Measurements from ENCODE around the gene UNC119B. TPM values are rescaled to one million over a fixed set of nuclear protein-coding genes. Genes with fewer than 3 reads are reported as not detected.

Gene UNC119B
- total RNA-seq, 1 donor from 2014 or later = 24.3 TPM

- H3K27ac ChIP-seq (ENCODE audit: low read depth, low read length) = no peak overlapping the region
- no peak overlapping the region for H3K9ac ChIP-seq (ENCODE audit: low read length)
- peaks cover 25% of the 10 kb centered on the region for H3K27me3 Mint-ChIP-seq (ENCODE audit: low read depth, unreplicated experiment)
- H3K4me1 ChIP-seq (ENCODE audit: insufficient read depth, low read length) = no peaks in the 10 kb centered on the region
- H3K9me3 Mint-ChIP-seq (ENCODE audit: unreplicated experiment) = peaks cover 2% of the 10 kb centered on the region
- FAIRE-seq (no peak), DNase-seq (ENCODE audit: low read depth) (no peak)
- no peaks in the 10 kb centered on the region for H3K4me1 Mint-ChIP-seq (ENCODE audit: low read depth, unreplicated experiment)
- H3K4me3 Mint-ChIP-seq (ENCODE audit: unreplicated experiment) = no peak overlapping the region
- H2AFZ ChIP-seq (ENCODE audit: low read depth, low read length) = no peak overlapping the region
- H3K79me2 ChIP-seq (ENCODE audit: insufficient read depth, low read length) = no peaks in the 10 kb centered on the region
- no peak overlapping the region for H3K4me3 ChIP-seq (ENCODE audit: insufficient read depth, low read depth, low read length)
- H3K9me3 ChIP-seq (ENCODE audit: insufficient read depth, low read depth, low read length) = no peaks in the 10 kb centered on the region
- H3K27ac Mint-ChIP-seq (ENCODE audit: unreplicated experiment) = no peak overlapping the region
- no peaks in the 10 kb centered on the region for H3K36me3 ChIP-seq (ENCODE audit: insufficient read depth, low read length)
- no peak for TF ChIP-seq EZH2 (IDR thresholded peaks at IDR 0.05; ENCODE audit: insufficient read depth, low read length)
- no peaks in the 10 kb centered on the region for H4K20me1 ChIP-seq (ENCODE audit: insufficient read depth, low read length)
- no peak overlapping the region for H3K4me2 ChIP-seq (ENCODE audit: low read length)
- H3K36me3 Mint-ChIP-seq (ENCODE audit: low read depth, unreplicated experiment) = no peaks in the 10 kb centered on the region
- H3K27me3 ChIP-seq (ENCODE audit: insufficient read depth, low read length) = no peaks in the 10 kb centered on the region
Observed at GRCh38 chr12:120663741-120664140, 46.5 kb upstream of the UNC119B start.

GRCh38 chr12:120666571-120667390 is 43.5 kb upstream of the UNC119B start:
- H3K4me3 ChIP-seq (ENCODE audit: insufficient read depth, low read depth, low read length) = no peak overlapping the region
- no peaks in the 10 kb centered on the region for H3K9me3 Mint-ChIP-seq (ENCODE audit: unreplicated experiment)
- no peak for FAIRE-seq
- no peak overlapping the region for H3K27ac Mint-ChIP-seq (ENCODE audit: unreplicated experiment)
- no peaks in the 10 kb centered on the region for H3K27me3 ChIP-seq (ENCODE audit: insufficient read depth, low read length)
- H3K4me1 ChIP-seq (ENCODE audit: insufficient read depth, low read length) = peaks cover 3% of the 10 kb centered on the region
- no peak overlapping the region for H3K27ac ChIP-seq (ENCODE audit: low read depth, low read length)
- no peak overlapping the region for H2AFZ ChIP-seq (ENCODE audit: low read depth, low read length)
- H3K9ac ChIP-seq (ENCODE audit: low read length) = no peak overlapping the region
- H3K27me3 Mint-ChIP-seq (ENCODE audit: low read depth, unreplicated experiment) = peaks cover 20% of the 10 kb centered on the region
- no peak overlapping the region for H3K4me2 ChIP-seq (ENCODE audit: low read length)
- no peak for DNase-seq (ENCODE audit: low read depth)
- H3K9me3 ChIP-seq (ENCODE audit: insufficient read depth, low read depth, low read length) = no peaks in the 10 kb centered on the region
- TF ChIP-seq EZH2 (IDR thresholded peaks at IDR 0.05; ENCODE audit: insufficient read depth, low read length) = no peak
- no peak for TF ChIP-seq CTCF (IDR thresholded peaks at IDR 0.05; ENCODE audit: insufficient read depth, low read depth, low read length)
- H3K36me3 Mint-ChIP-seq (ENCODE audit: low read depth, unreplicated experiment) = no peaks in the 10 kb centered on the region
- H3K4me1 Mint-ChIP-seq (ENCODE audit: low read depth, unreplicated experiment) = no peaks in the 10 kb centered on the region
- no peaks in the 10 kb centered on the region for H3K36me3 ChIP-seq (ENCODE audit: insufficient read depth, low read length)
- H3K4me3 Mint-ChIP-seq (ENCODE audit: unreplicated experiment) = peak overlapping the region; percentile 69
- no peaks in the 10 kb centered on the region for H3K79me2 ChIP-seq (ENCODE audit: insufficient read depth, low read length)
- no peaks in the 10 kb centered on the region for H4K20me1 ChIP-seq (ENCODE audit: insufficient read depth, low read length)

GRCh38 chr12:120668091-120668867 is 42.0 kb upstream of the UNC119B start:
- no peak overlapping the region for H3K4me3 ChIP-seq (ENCODE audit: insufficient read depth, low read depth, low read length)
- TF ChIP-seq CTCF (IDR thresholded peaks at IDR 0.05; ENCODE audit: insufficient read depth, low read depth, low read length) (no peak), EZH2 (IDR thresholded peaks at IDR 0.05; ENCODE audit: insufficient read depth, low read length) (no peak)
- H3K4me2 ChIP-seq (ENCODE audit: low read length) = no peak overlapping the region
- DNase-seq (ENCODE audit: low read depth) (no peak), FAIRE-seq (no peak)
- Mint-ChIP-seq H3K27ac (ENCODE audit: unreplicated experiment) (no peak overlapping the region), H3K27me3 (ENCODE audit: low read depth, unreplicated experiment) (peaks cover 20% of the 10 kb centered on the region), H3K36me3 (ENCODE audit: low read depth, unreplicated experiment) (no peaks in the 10 kb centered on the region), H3K4me1 (ENCODE audit: low read depth, unreplicated experiment) (no peaks in the 10 kb centered on the region), H3K9me3 (ENCODE audit: unreplicated experiment) (no peaks in the 10 kb centered on the region), H3K4me3 (ENCODE audit: unreplicated experiment) (no peak overlapping the region)
- H3K4me1 ChIP-seq (ENCODE audit: insufficient read depth, low read length) = peaks cover 3% of the 10 kb centered on the region
- no peak overlapping the region for H2AFZ ChIP-seq (ENCODE audit: low read depth, low read length)
- no peak overlapping the region for H3K9ac ChIP-seq (ENCODE audit: low read length)
- no peaks in the 10 kb centered on the region for H3K79me2 ChIP-seq (ENCODE audit: insufficient read depth, low read length)
- no peaks in the 10 kb centered on the region for H4K20me1 ChIP-seq (ENCODE audit: insufficient read depth, low read length)
- H3K27ac ChIP-seq (ENCODE audit: low read depth, low read length) = no peak overlapping the region
- no peaks in the 10 kb centered on the region for H3K9me3 ChIP-seq (ENCODE audit: insufficient read depth, low read depth, low read length)
- no peaks in the 10 kb centered on the region for H3K27me3 ChIP-seq (ENCODE audit: insufficient read depth, low read length)
- no peaks in the 10 kb centered on the region for H3K36me3 ChIP-seq (ENCODE audit: insufficient read depth, low read length)
